ENCODE data around the gene ZNF609. TPM values are rescaled to one million over a fixed set of nuclear protein-coding genes. Genes with fewer than 3 reads are reported as not detected.

The ZNF609 gene
- total and polyA plus RNA-seq, 3 donors from 2014 or later = 48.7 to 75.8 (median 60.5) TPM

GRCh38 chr15:64705006-64705405, 244.6 kb downstream of the ZNF609 start:
- Histone ChIP-seq H3K27ac (no peak overlapping the region), H3K4me3 (no peak overlapping the region), H3K4me1 (peaks cover 28% of the 10 kb centered on the region), H3K9me3 (no peaks in the 10 kb centered on the region), H3K27me3 (no peaks in the 10 kb centered on the region), H3K36me3 (ENCODE audit: low read depth, missing control alignments) (no peaks in the 10 kb centered on the region)
- WGBS, 2 donors = 81 to 89% methylated on average over 3 of the region's 3 CpGs
- DNase-seq = no peak
- no peak for TF ChIP-seq POLR2A (IDR thresholded peaks at IDR 0.05)
- TF ChIP-seq CTCF (IDR thresholded peaks at IDR 0.05) = no peak
- intact Hi-C loops (cut with DNase I; ENCODE audit: low total_unique reads) = no loop called here

GRCh38 chr15:64706011-64706911, 245.9 kb downstream of the ZNF609 start:
- 91 to 92% methylated on average over 10 of the region's 10 CpGs for WGBS, 2 donors
- no peak for DNase-seq
- Histone ChIP-seq H3K4me1 (peaks cover 15% of the 10 kb centered on the region), H3K4me3 (no peak overlapping the region), H3K9me3 (no peaks in the 10 kb centered on the region), H3K27me3 (no peaks in the 10 kb centered on the region), H3K36me3 (ENCODE audit: low read depth, missing control alignments) (no peaks in the 10 kb centered on the region), H3K27ac (no peak overlapping the region)
- intact Hi-C loops (cut with DNase I; ENCODE audit: low total_unique reads) = no loop called here
- no peak for TF ChIP-seq POLR2A (IDR thresholded peaks at IDR 0.05)
- no peak for TF ChIP-seq CTCF (IDR thresholded peaks at IDR 0.05)

GRCh38 chr15:64710676-64711428, 250.5 kb downstream of the ZNF609 start:
- no peak for DNase-seq
- no peaks in the 10 kb centered on the region for H3K27me3 ChIP-seq
- intact Hi-C loops (cut with DNase I; ENCODE audit: low total_unique reads) = no loop called here
- 92 to 95% methylated on average over 7 of the region's 7 CpGs for WGBS, 2 donors
- TF ChIP-seq POLR2A (IDR thresholded peaks at IDR 0.05) = no peak
- TF ChIP-seq CTCF (IDR thresholded peaks at IDR 0.05) = no peak
- no peak overlapping the region for H3K27ac ChIP-seq
- no peak overlapping the region for H3K4me3 ChIP-seq
- H3K36me3 ChIP-seq (ENCODE audit: low read depth, missing control alignments) = no peaks in the 10 kb centered on the region
- no peaks in the 10 kb centered on the region for H3K4me1 ChIP-seq
- no peaks in the 10 kb centered on the region for H3K9me3 ChIP-seq

GRCh38 chr15:64712353-64712752, 252.0 kb downstream of the ZNF609 start:
- no peak overlapping the region for H3K27ac ChIP-seq
- H3K36me3 ChIP-seq (ENCODE audit: low read depth, missing control alignments) = no peaks in the 10 kb centered on the region
- no peaks in the 10 kb centered on the region for H3K9me3 ChIP-seq
- no peaks in the 10 kb centered on the region for H3K4me1 ChIP-seq
- TF ChIP-seq CTCF (IDR thresholded peaks at IDR 0.05) (no peak), POLR2A (IDR thresholded peaks at IDR 0.05) (no peak)
- DNase-seq = no peak
- 71 to 92% methylated on average over 2 of the region's 2 CpGs for WGBS, 2 donors
- no peak overlapping the region for H3K4me3 ChIP-seq
- intact Hi-C loops (cut with DNase I; ENCODE audit: low total_unique reads) = no loop called here
- H3K27me3 ChIP-seq = no peaks in the 10 kb centered on the region
